Osteoblast (primary cell): ENCODE measurements around the gene PPP1R10. TPM values are rescaled to one million over a fixed set of nuclear protein-coding genes. Genes with fewer than 3 reads are reported as not detected.
A peak's percentile ranks its signal among the peaks of the same experiment; 100 is the strongest.

Experiments
- DNase-seq: peaks from one replicate; pipeline ENCODE4 v3.0.0; 2011; ENCODE audit warnings: low spot score, mixed read lengths; ENCODE audit not compliant: insufficient read length; ENCODE audit errors: missing footprints
- H2AFZ ChIP-seq: 2 replicates; pipeline ENCODE4 v1.6.0; 2011; ENCODE audit warnings: mild to moderate bottlenecking, low read length
- H3K27ac ChIP-seq: 2 replicates; pipeline ENCODE4 v1.5.1; 2011; ENCODE audit warnings: mild to moderate bottlenecking, low read depth, low read length, moderate library complexity
- H3K27me3 ChIP-seq: 2 replicates; pipeline ENCODE4 v1.6.0; 2012; ENCODE audit warnings: mild to moderate bottlenecking, control low read depth, inconsistent platforms, low read length, moderate library complexity; ENCODE audit not compliant: insufficient read depth
- H3K36me3 ChIP-seq: 2 replicates; pipeline ENCODE4 v1.5.1; 2011; ENCODE audit warnings: mild to moderate bottlenecking, low read length, control low read depth, moderate library complexity; ENCODE audit not compliant: insufficient read depth
- H3K4me1 ChIP-seq: 2 replicates; pipeline ENCODE4 v1.5.1; 2011; ENCODE audit warnings: mild to moderate bottlenecking, low read length, control low read depth, moderate library complexity; ENCODE audit not compliant: insufficient read depth
- H3K4me2 ChIP-seq: 2 replicates; pipeline ENCODE4 v1.6.0; 2011; ENCODE audit warnings: mild to moderate bottlenecking, low read length; ENCODE audit not compliant: insufficient read depth
- H3K4me3 ChIP-seq: fragments of 200-600 bp; sonication (generic); 3 replicates; pipeline ENCODE4 v1.5.1; 2012; ENCODE audit warnings: mild to moderate bottlenecking, low read length, inconsistent platforms; ENCODE audit not compliant: insufficient read depth
- H3K79me2 ChIP-seq: 2 replicates; pipeline ENCODE4 v1.6.0; 2012; ENCODE audit warnings: mild to moderate bottlenecking, low read length, control low read depth, inconsistent platforms; ENCODE audit not compliant: insufficient read depth
- H3K9me3 ChIP-seq: 2 replicates; pipeline ENCODE4 v1.5.1; 2011; ENCODE audit warnings: low read depth, low read length, control low read depth
- H4K20me1 ChIP-seq: 2 replicates; pipeline ENCODE4 v1.6.0; 2012; ENCODE audit warnings: mild to moderate bottlenecking, low read length, control low read depth; ENCODE audit not compliant: insufficient read depth
- CTCF ChIP-seq: IDR thresholded peaks from 2 replicates; pipeline ENCODE4 v1.5.1; 2011; ENCODE audit warnings: mild to moderate bottlenecking, low read depth, low read length, moderate library complexity; ENCODE audit errors: extremely low read depth
- total RNA-seq: library from RNA; depleted of rRNA; stranded (reverse); fragments of >200 nt; gene quantifications from 2 replicates; pipeline ENCODE4 v1.2.3, GENCODE V29; 2012

Gene PPP1R10
- total RNA-seq, 1 donor, result 29.0 TPM

- Histone ChIP-seq H4K20me1 (peaks cover 3% of the 10 kb centered on the region), H3K9me3 (no peaks in the 10 kb centered on the region), H3K79me2 (peaks cover 33% of the 10 kb centered on the region), H3K4me3 (no peak overlapping the region), H2AFZ (no peak overlapping the region), H3K36me3 (peaks cover 19% of the 10 kb centered on the region), H3K27me3 (no peaks in the 10 kb centered on the region), H3K4me1 (peaks cover 9% of the 10 kb centered on the region), H3K27ac (no peak overlapping the region), H3K4me2 (no peak overlapping the region)
- TF ChIP-seq CTCF, result no peak
- no peak for DNase-seq
Measured at GRCh38 chr6:30645989-30646388, 28.9 kb upstream of the PPP1R10 start.

- H3K79me2 ChIP-seq, result peaks cover 33% of the 10 kb centered on the region
- no peak overlapping the region for H3K27ac ChIP-seq
- no peaks in the 10 kb centered on the region for H3K9me3 ChIP-seq
- H4K20me1 ChIP-seq, result peaks cover 3% of the 10 kb centered on the region
- no peak overlapping the region for H3K4me2 ChIP-seq
- no peak for DNase-seq
- TF ChIP-seq CTCF, result no peak
- peaks cover 9% of the 10 kb centered on the region for H3K4me1 ChIP-seq
- no peak overlapping the region for H2AFZ ChIP-seq
- H3K36me3 ChIP-seq, result peaks cover 28% of the 10 kb centered on the region
- H3K27me3 ChIP-seq, result no peaks in the 10 kb centered on the region
- no peak overlapping the region for H3K4me3 ChIP-seq
Measured at GRCh38 chr6:30644769-30645168, 27.7 kb upstream of the PPP1R10 start.

- Histone ChIP-seq H3K79me2 (peaks cover 25% of the 10 kb centered on the region), H3K4me1 (peaks cover 9% of the 10 kb centered on the region), H3K4me3 (no peak overlapping the region), H3K27me3 (no peaks in the 10 kb centered on the region), H4K20me1 (peaks cover 3% of the 10 kb centered on the region), H3K36me3 (peaks cover 30% of the 10 kb centered on the region), H3K9me3 (no peaks in the 10 kb centered on the region), H3K27ac (no peak overlapping the region), H2AFZ (no peak overlapping the region), H3K4me2 (no peak overlapping the region)
- TF ChIP-seq CTCF, result no peak
- DNase-seq, result peak; percentile 85
Measured at GRCh38 chr6:30643656-30644055, 26.6 kb upstream of the PPP1R10 start.

- H3K27me3 ChIP-seq, result no peaks in the 10 kb centered on the region
- no peaks in the 10 kb centered on the region for H3K9me3 ChIP-seq
- no peak overlapping the region for H2AFZ ChIP-seq
- H3K27ac ChIP-seq, result no peak overlapping the region
- TF ChIP-seq CTCF, result no peak
- H3K4me1 ChIP-seq, result no peaks in the 10 kb centered on the region
- H3K4me3 ChIP-seq, result no peak overlapping the region
- H4K20me1 ChIP-seq, result no peaks in the 10 kb centered on the region
- DNase-seq, result no peak
- peaks cover 5% of the 10 kb centered on the region for H3K79me2 ChIP-seq
- H3K4me2 ChIP-seq, result no peak overlapping the region
- peaks cover 39% of the 10 kb centered on the region for H3K36me3 ChIP-seq
Measured at GRCh38 chr6:30641048-30641447, 24.0 kb upstream of the PPP1R10 start.
